ENCODE data around the gene ABHD8. TPM values are rescaled to one million over a fixed set of nuclear protein-coding genes. Genes with fewer than 3 reads are reported as not detected.
A peak's percentile ranks its signal among the peaks of the same experiment; 100 is the strongest.

ABHD8 gene, protein sequence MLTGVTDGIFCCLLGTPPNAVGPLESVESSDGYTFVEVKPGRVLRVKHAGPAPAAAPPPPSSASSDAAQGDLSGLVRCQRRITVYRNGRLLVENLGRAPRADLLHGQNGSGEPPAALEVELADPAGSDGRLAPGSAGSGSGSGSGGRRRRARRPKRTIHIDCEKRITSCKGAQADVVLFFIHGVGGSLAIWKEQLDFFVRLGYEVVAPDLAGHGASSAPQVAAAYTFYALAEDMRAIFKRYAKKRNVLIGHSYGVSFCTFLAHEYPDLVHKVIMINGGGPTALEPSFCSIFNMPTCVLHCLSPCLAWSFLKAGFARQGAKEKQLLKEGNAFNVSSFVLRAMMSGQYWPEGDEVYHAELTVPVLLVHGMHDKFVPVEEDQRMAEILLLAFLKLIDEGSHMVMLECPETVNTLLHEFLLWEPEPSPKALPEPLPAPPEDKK
- 6.1 and 9.9 TPM in 2 replicates for total RNA-seq

DNA sequence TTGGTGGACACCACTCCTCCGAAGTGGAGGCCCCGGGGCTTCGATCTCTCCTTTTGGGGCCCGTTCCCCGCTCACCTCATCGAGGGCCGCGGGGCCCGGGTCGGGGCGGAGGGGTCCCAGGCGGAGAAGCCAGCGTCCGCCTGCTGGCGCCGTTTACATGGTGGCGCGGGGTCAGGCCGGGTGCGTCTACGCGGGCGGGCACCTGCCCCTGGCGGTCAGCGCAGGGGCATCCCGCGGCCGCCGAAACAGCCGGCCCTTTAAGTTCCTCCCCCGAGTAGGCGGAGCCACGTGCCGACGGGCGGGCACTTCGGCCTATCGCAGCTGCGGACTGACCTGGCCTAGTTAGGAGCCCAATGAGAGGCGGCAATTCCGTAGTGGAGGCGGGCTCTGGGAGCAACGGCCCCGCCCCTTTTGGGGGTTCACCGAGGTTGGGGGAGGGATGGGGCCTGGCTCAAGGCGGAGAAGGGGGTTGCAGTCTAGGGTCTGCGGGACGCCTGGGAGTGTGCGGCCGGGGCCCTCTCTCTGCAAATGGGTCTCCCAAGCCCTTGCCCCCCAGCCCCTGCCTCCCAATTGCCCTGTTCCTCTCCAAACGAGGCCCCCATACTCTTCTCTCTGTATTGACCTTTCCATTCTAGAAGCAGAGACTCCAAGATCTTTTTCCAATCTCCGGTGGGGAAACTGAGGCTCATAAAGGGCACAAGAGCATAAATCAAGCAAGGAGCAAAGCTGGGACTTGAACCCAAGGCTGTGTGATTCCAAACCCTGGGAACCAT, at the start of gene ABHD8:
Gene ABHD8, minus strand, starts transcription at position 259 of the 773 bp plus-strand sequence. CDS start 1,809 bp downstream, outside the sequence.
- no peak for FAIRE-seq
- DNase-seq (ENCODE audit: low read depth) = peak; percentile 81

DNA sequence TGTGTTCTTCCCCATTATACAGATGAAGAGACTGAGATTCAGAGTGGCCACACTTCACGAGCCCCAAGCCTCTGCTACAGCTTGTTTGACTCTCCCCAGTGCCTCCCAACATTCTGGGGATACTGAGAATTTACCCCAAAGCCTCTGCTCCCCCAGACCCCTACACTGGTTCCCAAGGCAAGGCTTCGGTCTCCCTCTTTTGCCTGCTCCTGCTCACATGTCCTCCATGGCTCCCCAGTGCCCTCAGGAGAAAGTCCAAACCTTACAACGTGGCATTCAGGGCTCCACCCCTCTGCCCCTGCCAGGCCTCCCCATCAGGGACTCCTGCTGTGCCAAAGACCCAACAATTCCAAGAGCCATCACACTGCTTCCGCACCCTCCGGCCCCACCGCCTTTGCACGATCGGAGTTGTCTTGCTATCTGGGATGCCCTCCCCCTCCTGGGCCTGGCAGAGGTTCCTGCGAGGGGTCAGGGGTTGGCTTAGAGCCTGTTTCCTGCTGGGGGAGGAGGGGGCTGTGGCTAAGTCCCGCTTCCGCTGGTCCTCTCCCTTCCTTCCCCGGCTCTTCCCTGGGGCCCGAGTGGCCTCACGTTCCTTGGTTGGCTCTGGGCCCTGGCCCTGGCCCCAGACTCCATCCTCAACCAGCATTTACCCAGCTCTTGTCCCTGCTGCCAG, 49.5 kb upstream of the ABHD8 start:
- TF ChIP-seq, protein P1, sequence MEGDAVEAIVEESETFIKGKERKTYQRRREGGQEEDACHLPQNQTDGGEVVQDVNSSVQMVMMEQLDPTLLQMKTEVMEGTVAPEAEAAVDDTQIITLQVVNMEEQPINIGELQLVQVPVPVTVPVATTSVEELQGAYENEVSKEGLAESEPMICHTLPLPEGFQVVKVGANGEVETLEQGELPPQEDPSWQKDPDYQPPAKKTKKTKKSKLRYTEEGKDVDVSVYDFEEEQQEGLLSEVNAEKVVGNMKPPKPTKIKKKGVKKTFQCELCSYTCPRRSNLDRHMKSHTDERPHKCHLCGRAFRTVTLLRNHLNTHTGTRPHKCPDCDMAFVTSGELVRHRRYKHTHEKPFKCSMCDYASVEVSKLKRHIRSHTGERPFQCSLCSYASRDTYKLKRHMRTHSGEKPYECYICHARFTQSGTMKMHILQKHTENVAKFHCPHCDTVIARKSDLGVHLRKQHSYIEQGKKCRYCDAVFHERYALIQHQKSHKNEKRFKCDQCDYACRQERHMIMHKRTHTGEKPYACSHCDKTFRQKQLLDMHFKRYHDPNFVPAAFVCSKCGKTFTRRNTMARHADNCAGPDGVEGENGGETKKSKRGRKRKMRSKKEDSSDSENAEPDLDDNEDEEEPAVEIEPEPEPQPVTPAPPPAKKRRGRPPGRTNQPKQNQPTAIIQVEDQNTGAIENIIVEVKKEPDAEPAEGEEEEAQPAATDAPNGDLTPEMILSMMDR (IDR thresholded peaks at IDR 0.05; ENCODE audit: insufficient read depth, low read length, severe bottlenecking) = no peak
- FAIRE-seq (no peak), DNase-seq (ENCODE audit: low read depth) (no peak)

More for the DNA sequence above, at the start of gene ABHD8:
- Histone ChIP-seq H3K4me3 (ENCODE audit: low read depth, low read length) (peak within 1 kb of the TSS; percentile 70), H3K36me3 (ENCODE audit: control insufficient read depth, insufficient read depth, low read length) (no peaks in the 10 kb centered on the region), H3K27me3 (ENCODE audit: control insufficient read depth, insufficient read depth, low read length) (no peaks in the 10 kb centered on the region)
- TF ChIP-seq, protein P1 (IDR thresholded peaks at IDR 0.05; ENCODE audit: insufficient read depth, low read length, severe bottlenecking) = peak; percentile 55

DNA sequence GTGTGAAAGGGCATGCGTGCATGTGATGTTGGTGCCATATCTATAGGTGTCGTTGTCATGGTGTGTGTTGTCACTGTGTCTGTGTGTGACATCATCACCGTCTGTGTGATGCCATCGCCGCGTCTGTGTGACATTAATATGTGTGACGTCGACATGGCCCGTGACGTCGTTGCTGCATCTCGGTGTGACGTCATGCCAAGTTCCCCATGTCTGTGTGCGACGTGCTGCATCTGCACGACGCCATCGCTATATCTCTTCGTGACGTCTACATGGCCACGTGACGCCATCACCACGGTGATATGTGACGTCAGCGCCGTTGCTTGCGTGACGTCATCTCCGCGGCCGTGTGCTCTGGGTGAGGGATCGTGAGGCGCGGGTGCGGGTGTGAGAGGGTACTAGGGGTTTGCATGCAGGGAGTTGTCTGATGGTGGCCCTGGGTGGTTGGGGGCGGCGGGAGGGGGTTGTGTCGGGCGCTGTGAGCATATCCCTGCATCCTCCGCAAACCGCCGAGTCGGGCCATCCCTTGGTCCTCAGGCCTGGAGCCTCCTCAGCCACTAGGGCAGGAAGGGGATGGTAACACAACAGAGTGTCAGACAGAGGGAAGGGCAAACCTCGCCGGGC, 48.7 kb upstream of the ABHD8 start:
- FAIRE-seq (no peak), DNase-seq (ENCODE audit: low read depth) (no peak)
- Histone ChIP-seq H3K27me3 (ENCODE audit: control insufficient read depth, insufficient read depth, low read length) (no peaks in the 10 kb centered on the region), H3K4me3 (ENCODE audit: low read depth, low read length) (no peak overlapping the region), H3K36me3 (ENCODE audit: control insufficient read depth, insufficient read depth, low read length) (no peaks in the 10 kb centered on the region)
- TF ChIP-seq, protein P1 (IDR thresholded peaks at IDR 0.05; ENCODE audit: insufficient read depth, low read length, severe bottlenecking) = no peak

More for the DNA sequence above, 49.5 kb upstream of the ABHD8 start:
- Histone ChIP-seq H3K36me3 (ENCODE audit: control insufficient read depth, insufficient read depth, low read length) (no peaks in the 10 kb centered on the region), H3K27me3 (ENCODE audit: control insufficient read depth, insufficient read depth, low read length) (no peaks in the 10 kb centered on the region), H3K4me3 (ENCODE audit: low read depth, low read length) (no peak overlapping the region)

DNA sequence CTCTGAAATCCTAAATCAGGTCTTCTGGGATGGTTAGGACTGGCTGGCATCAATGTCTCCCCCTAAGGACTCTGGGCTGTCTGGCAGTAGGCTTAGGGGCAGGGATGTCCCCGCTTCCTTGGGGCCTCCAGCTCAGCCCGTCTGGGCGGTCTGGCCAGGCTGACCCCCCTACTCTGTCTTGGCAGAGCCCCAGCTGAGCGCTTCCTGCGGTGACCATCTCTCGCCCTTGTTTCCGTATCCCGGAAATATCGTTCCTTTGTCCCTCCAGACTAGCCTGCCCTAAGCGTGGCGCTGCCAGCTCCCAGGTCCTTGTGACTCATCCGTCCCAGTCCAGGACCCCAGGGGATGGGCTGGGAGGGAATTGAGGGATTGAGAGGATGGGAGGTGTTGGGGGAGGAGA, 45.5 kb upstream of the ABHD8 start:
- no peaks in the 10 kb centered on the region for H3K36me3 ChIP-seq (ENCODE audit: control insufficient read depth, insufficient read depth, low read length)
- DNase-seq (ENCODE audit: low read depth) (peak; percentile 15), FAIRE-seq (no peak)
- TF ChIP-seq, protein P1 (IDR thresholded peaks at IDR 0.05; ENCODE audit: insufficient read depth, low read length, severe bottlenecking) = no peak
- H3K27me3 ChIP-seq (ENCODE audit: control insufficient read depth, insufficient read depth, low read length) = no peaks in the 10 kb centered on the region
- H3K4me3 ChIP-seq (ENCODE audit: low read depth, low read length) = no peak overlapping the region

DNA sequence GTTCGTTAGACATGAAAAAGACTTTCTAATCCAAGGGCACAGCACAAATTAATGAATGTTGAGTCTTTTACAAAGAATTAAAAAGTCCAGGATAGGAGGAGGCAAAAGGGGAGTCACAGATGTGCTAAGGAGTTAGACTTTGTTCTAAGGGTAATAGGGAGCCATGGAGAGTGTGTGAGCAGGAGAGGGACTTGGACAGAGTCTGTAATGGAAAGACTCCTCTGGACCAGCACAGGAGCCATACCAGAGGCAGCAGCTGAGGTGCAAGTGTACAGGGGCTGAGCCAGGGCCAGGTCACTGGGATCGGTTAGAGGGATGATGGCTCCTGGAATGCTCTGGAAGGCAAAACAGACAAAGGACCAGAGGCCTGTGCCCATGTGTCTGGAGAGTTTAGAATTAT, 44.7 kb upstream of the ABHD8 start:
- H3K36me3 ChIP-seq (ENCODE audit: control insufficient read depth, insufficient read depth, low read length) = no peaks in the 10 kb centered on the region
- TF ChIP-seq, protein P1 (IDR thresholded peaks at IDR 0.05; ENCODE audit: insufficient read depth, low read length, severe bottlenecking) = no peak
- FAIRE-seq = no peak
- DNase-seq (ENCODE audit: low read depth) = no peak
- H3K4me3 ChIP-seq (ENCODE audit: low read depth, low read length) = no peak overlapping the region
- no peaks in the 10 kb centered on the region for H3K27me3 ChIP-seq (ENCODE audit: control insufficient read depth, insufficient read depth, low read length)

Data from bronchial epithelial cell (primary cell).